IMR-90 (cell line): Measurements from ENCODE around the gene INKA1. TPM values are rescaled to one million over a fixed set of nuclear protein-coding genes. Genes with fewer than 3 reads are reported as not detected.
A peak's percentile ranks its signal among the peaks of the same experiment; 100 is the strongest.

Experiments used
- ATAC-seq: fragments of 200-7000 bp; cut with Tn5 transposase; 2 replicates; pipeline ENCODE4 v1.9.1; 2020; ENCODE audit warnings: low read depth, mild to moderate bottlenecking, moderate library complexity
- BruUV-seq: library from RNA; stranded (reverse); fragments of 400-500 nt; replicated peaks from 2 replicates; lab custom pipeline; 2021; lab: Mats Ljungman, UMichigan
- CTCF ChIA-PET: fragments of 300-600 bp; formaldehyde crosslinking; extraction: SDS; loops from one replicate; lab custom pipeline; 2021; ENCODE audit warnings: antibody characterized with exemption; lab: Yijun Ruan, JAX
- POLR2A ChIA-PET: fragments of 300-600 bp; sonication (Branson Sonifier 250); formaldehyde crosslinking; loops from one replicate; lab custom pipeline; 2022; ENCODE audit warnings: antibody characterized with exemption; ENCODE audit not compliant: unreplicated experiment; lab: Charles Lee
- DNase-seq: peaks from one replicate; pipeline ENCODE4 v3.0.0; 2013
- H2AFZ ChIP-seq: replicated peaks from 2 replicates; pipeline ENCODE3; 2013; ENCODE audit warnings: low read length, mild to moderate bottlenecking; ENCODE audit not compliant: poor library complexity
- H2AK5ac ChIP-seq: 2 replicates; pipeline ENCODE4 v1.6.1; 2013; ENCODE audit warnings: low read depth, low read length, inconsistent platforms
- H2AK9ac ChIP-seq: replicated peaks from 2 replicates; pipeline ENCODE3; 2013; ENCODE audit warnings: mild to moderate bottlenecking, low read depth, low read length, moderate library complexity; ENCODE audit not compliant: poor library complexity
- H2BK120ac ChIP-seq: 2 replicates; pipeline ENCODE4 v1.6.1; 2013; ENCODE audit warnings: low read depth, low read length, inconsistent platforms
- H2BK15ac ChIP-seq: 3 replicates; pipeline ENCODE4 v1.6.1; 2013; ENCODE audit warnings: low read depth, low read length, inconsistent platforms
- H2BK20ac ChIP-seq: 2 replicates; pipeline ENCODE4 v1.6.1; 2013; ENCODE audit warnings: low read depth, mild to moderate bottlenecking, inconsistent platforms, low read length, moderate library complexity
- H2BK5ac ChIP-seq: 2 replicates; pipeline ENCODE4 v1.6.1; 2013; ENCODE audit warnings: mild to moderate bottlenecking, low read depth, low read length, inconsistent platforms; ENCODE audit not compliant: poor library complexity, severe bottlenecking
- H3K14ac ChIP-seq: replicated peaks from 2 replicates; pipeline ENCODE4 v1.6.1; 2013; ENCODE audit warnings: low read depth, low read length, inconsistent platforms
- H3K18ac ChIP-seq: 2 replicates; pipeline ENCODE4 v1.6.1; 2013; ENCODE audit warnings: low read depth, low read length, control low read depth
- H3K23ac ChIP-seq: 2 replicates; pipeline ENCODE4 v1.6.1; 2013; ENCODE audit warnings: low read depth, low read length, inconsistent platforms
- H3K27ac ChIP-seq: 2 replicates; pipeline ENCODE4 v1.5.1; 2013; ENCODE audit warnings: mild to moderate bottlenecking, control low read depth, low read length; ENCODE audit not compliant: insufficient read depth
- H3K27me3 ChIP-seq: 2 replicates; pipeline ENCODE4 v1.6.1; 2013; ENCODE audit warnings: low read length; ENCODE audit not compliant: control insufficient read depth, insufficient read depth
- H3K36me3 ChIP-seq: 2 replicates; pipeline ENCODE4 v1.6.1; 2013; ENCODE audit warnings: low read length, mixed read lengths; ENCODE audit not compliant: control insufficient read depth, insufficient read depth
- H3K4ac ChIP-seq: 2 replicates; pipeline ENCODE4 v1.6.1; 2013; ENCODE audit warnings: low read depth, low read length, inconsistent platforms
- H3K4me1 ChIP-seq: 2 replicates; pipeline ENCODE4 v1.6.1; 2013; ENCODE audit warnings: low read length, mixed read lengths; ENCODE audit not compliant: control insufficient read depth, insufficient read depth
- H3K4me2 ChIP-seq: 2 replicates; pipeline ENCODE4 v1.6.1; 2013; ENCODE audit warnings: low read depth, mild to moderate bottlenecking, control low read depth, low read length, moderate library complexity
- H3K4me3 ChIP-seq: 2 replicates; pipeline ENCODE4 v1.5.1; 2013; ENCODE audit warnings: low read depth, mild to moderate bottlenecking, control low read depth, low read length, moderate library complexity; ENCODE audit not compliant: insufficient read depth
- H3K56ac ChIP-seq: 2 replicates; pipeline ENCODE4 v1.6.1; 2013; ENCODE audit warnings: low read length, inconsistent platforms; ENCODE audit not compliant: insufficient read depth; ENCODE audit errors: extremely low read depth
- H3K79me1 ChIP-seq, 2 experiments: 2 replicates each; pipeline ENCODE4 v1.6.1; 2013; ENCODE audit warnings: low read length in 2 of 2, inconsistent platforms in 1 of 2, low read depth in 1 of 2
- H3K9ac ChIP-seq: 2 replicates; pipeline ENCODE4 v1.6.1; 2013; ENCODE audit warnings: low read depth, low read length, control low read depth
- H3K9me1 ChIP-seq: 2 replicates; pipeline ENCODE4 v1.6.1; 2013; ENCODE audit warnings: low read length, inconsistent platforms; ENCODE audit not compliant: insufficient read depth
- H3K9me3 ChIP-seq: 2 replicates; pipeline ENCODE4 v1.6.1; 2013; ENCODE audit warnings: low read length; ENCODE audit not compliant: control insufficient read depth, insufficient read depth
- H4K20me1 ChIP-seq: 2 replicates; pipeline ENCODE4 v1.6.1; 2013; ENCODE audit warnings: low read length, inconsistent platforms; ENCODE audit not compliant: insufficient read depth
- H4K5ac ChIP-seq: 2 replicates; pipeline ENCODE4 v1.6.1; 2013; ENCODE audit warnings: mild to moderate bottlenecking, low read depth, low read length, control low read depth
- H4K8ac ChIP-seq, 2 experiments: 2 replicates each; pipeline ENCODE4 v1.6.1; 2013; ENCODE audit warnings: low read depth in 2 of 2, low read length in 2 of 2, control low read depth in 1 of 2, inconsistent platforms in 1 of 2
- H4K91ac ChIP-seq: 2 replicates; pipeline ENCODE4 v1.6.1; 2013; ENCODE audit warnings: low read depth, low read length, inconsistent platforms; ENCODE audit not compliant: insufficient read depth
- CEBPB ChIP-seq: IDR thresholded peaks from 2 replicates; pipeline ENCODE4 v1.6.1; 2012; ENCODE audit warnings: low read depth, low read length, improper control_type of control experiment
- CHD1 ChIP-seq: IDR thresholded peaks from 2 replicates; pipeline ENCODE4 v1.6.1; 2012; ENCODE audit warnings: low read depth, low read length, improper control_type of control experiment
- MAFK ChIP-seq: IDR thresholded peaks from 2 replicates; pipeline ENCODE4 v1.6.1; 2012; ENCODE audit warnings: low read depth, low read length, improper control_type of control experiment
- MAZ ChIP-seq: IDR thresholded peaks from 2 replicates; pipeline ENCODE4 v1.6.1; 2012; ENCODE audit warnings: low read depth, mild to moderate bottlenecking, low read length, improper control_type of control experiment, moderate library complexity, borderline replicate concordance
- MXI1 ChIP-seq: IDR thresholded peaks from 2 replicates; pipeline ENCODE4 v1.6.1; 2012; ENCODE audit warnings: low read depth, mild to moderate bottlenecking, low read length, moderate library complexity, borderline replicate concordance
- NFE2L2 ChIP-seq: fragments of 150-350 bp; IDR thresholded peaks from 2 replicates; pipeline ENCODE4 v1.6.1; 2016; ENCODE audit warnings: low read depth, mild to moderate bottlenecking, low read length
- RAD21 ChIP-seq: IDR thresholded peaks from 2 replicates; pipeline ENCODE4 v1.6.1; 2012; ENCODE audit warnings: low read length, improper control_type of control experiment
- RCOR1 ChIP-seq: IDR thresholded peaks from 2 replicates; pipeline ENCODE4 v1.6.1; 2012; ENCODE audit warnings: mild to moderate bottlenecking, low read length, improper control_type of control experiment; ENCODE audit not compliant: insufficient replicate concordance
- RFX5 ChIP-seq: IDR thresholded peaks from 2 replicates; pipeline ENCODE4 v1.8.0; 2012; ENCODE audit warnings: low read depth, mild to moderate bottlenecking, low read length, moderate library complexity
- SMC3 ChIP-seq: fragments of 150-350 bp; IDR thresholded peaks from 2 replicates; pipeline ENCODE4 v1.6.1; 2016; ENCODE audit warnings: low read depth, mild to moderate bottlenecking, antibody characterized with exemption, low read length, moderate library complexity
- USF2 ChIP-seq: fragments of 150-350 bp; IDR thresholded peaks from 2 replicates; pipeline ENCODE4 v1.6.1; 2017; ENCODE audit warnings: mild to moderate bottlenecking, antibody characterized with exemption, low read length, low read depth
- WGBS, 2 experiments: methylation state at CpG; one replicate each; pipeline versions ENCODE4 v1.1.5 to v1.1.7; 2013; ENCODE audit warnings: missing lambda C conversion rate in 2 of 2; ENCODE audit not compliant: insufficient read length in 1 of 2; ENCODE audit errors: extremely low coverage in 2 of 2; 5-methylcytosine and 5-hydroxymethylcytosine counted together
- dilution Hi-C: fragments of 300-500 bp; cut with HindIII; formaldehyde crosslinking; loops from one replicate; pipeline ENCODE4 v1.14.3; 2018; ENCODE audit warnings: low sequenced_read_pairs; ENCODE audit not compliant: unreplicated experiment
- in situ Hi-C: fragments of 300-500 bp; cut with MboI; formaldehyde crosslinking; loops from 3 replicates; pipeline ENCODE4 v1.14.3; 2019; ENCODE audit warnings: low sequenced_read_pairs, inconsistent platforms, mixed read lengths
- intact Hi-C: fragments of 100-400 bp; cut with micrococcal nuclease; formaldehyde crosslinking; loops from 2 replicates; pipeline ENCODE4 v1.10.0; 2022
- polyA plus RNA-seq, 3 experiments: library from polyadenylated mRNA; depleted of rRNA; stranded (reverse); fragments of >200 nt; gene quantifications; 2 replicates each; pipeline ENCODE4 v1.2.3, GENCODE V29; 2012; ENCODE audit warnings: low replicate concordance in 1 of 3
- total RNA-seq: library from RNA; depleted of rRNA; stranded (reverse); fragments of >200 nt; gene quantifications from 2 replicates; pipeline ENCODE4 v1.2.3, GENCODE V29; 2012

The INKA1 gene
- total and polyA plus RNA-seq, 2 of the 4 experiments (the other 2 are of a cell fraction): 2.3 to 4.5 TPM

GRCh38 chr3:49771340-49771938 lies 31.6 kb upstream of the INKA1 start:
- in situ Hi-C loops: no loop called here
- intact Hi-C loops: no loop called here
- TF ChIP-seq RCOR1 (no peak), CEBPB (no peak), MAFK (no peak), USF2 (no peak), MXI1 (no peak), CHD1 (no peak), SMC3 (no peak), NFE2L2 (no peak), MAZ (no peak), RFX5 (no peak), RAD21 (no peak)
- no peak overlapping the region for H2AFZ ChIP-seq
- no peak overlapping the region for H3K9ac ChIP-seq
- peak; percentile 46 for DNase-seq
- no TSS peak for BruUV-seq
- H3K4me1 ChIP-seq: peaks cover 12% of the 10 kb centered on the region
- POLR2A ChIA-PET: no interaction called here
- H3K23ac ChIP-seq: no peak overlapping the region
- H3K79me1 ChIP-seq: peaks cover 27 to 58% of the 10 kb centered on the region in 2 experiments
- no peak overlapping the region for H2AK9ac ChIP-seq
- peaks cover 3% of the 10 kb centered on the region; the same call in 1 of the 2 replicates for H3K36me3 ChIP-seq
- peaks cover 67% of the 10 kb centered on the region for H4K20me1 ChIP-seq
- no CpG with 5 or more reads among the region's 1 CpG for WGBS, 2 experiments
- no peak overlapping the region for H3K4me2 ChIP-seq
- no peak overlapping the region for H4K91ac ChIP-seq
- no peak overlapping the region for H3K14ac ChIP-seq
- H4K5ac ChIP-seq: no peak overlapping the region
- no peak overlapping the region for H2BK120ac ChIP-seq
- no peak overlapping the region for H3K18ac ChIP-seq
- H2BK15ac ChIP-seq: no peak overlapping the region
- H4K8ac ChIP-seq: no peak overlapping the region
- H2AK5ac ChIP-seq: no peak overlapping the region
- no peaks in the 10 kb centered on the region for H3K9me3 ChIP-seq
- H3K9me1 ChIP-seq: peaks cover 5% of the 10 kb centered on the region; the same call in 1 of the 2 replicates
- H2BK20ac ChIP-seq: no peak overlapping the region
- dilution Hi-C loops: no loop called here
- peak overlapping the region; percentile 26 for H2BK5ac ChIP-seq
- no peak overlapping the region for H3K56ac ChIP-seq
- H3K27me3 ChIP-seq: no peaks in the 10 kb centered on the region
- ATAC-seq: no peak
- no peak overlapping the region for H3K4ac ChIP-seq
- H3K27ac ChIP-seq: no peak overlapping the region
- CTCF ChIA-PET: interaction anchor here (0.7 to 1.1 kb wide), 2 partner anchors 31 to 127 kb away, joined by 3 to 4 read pairs; no protein-coding TSS in a partner anchor
- no peak overlapping the region for H3K4me3 ChIP-seq
